ENCODE measurements around the gene FMNL2.

The FMNL2 gene

DNA sequence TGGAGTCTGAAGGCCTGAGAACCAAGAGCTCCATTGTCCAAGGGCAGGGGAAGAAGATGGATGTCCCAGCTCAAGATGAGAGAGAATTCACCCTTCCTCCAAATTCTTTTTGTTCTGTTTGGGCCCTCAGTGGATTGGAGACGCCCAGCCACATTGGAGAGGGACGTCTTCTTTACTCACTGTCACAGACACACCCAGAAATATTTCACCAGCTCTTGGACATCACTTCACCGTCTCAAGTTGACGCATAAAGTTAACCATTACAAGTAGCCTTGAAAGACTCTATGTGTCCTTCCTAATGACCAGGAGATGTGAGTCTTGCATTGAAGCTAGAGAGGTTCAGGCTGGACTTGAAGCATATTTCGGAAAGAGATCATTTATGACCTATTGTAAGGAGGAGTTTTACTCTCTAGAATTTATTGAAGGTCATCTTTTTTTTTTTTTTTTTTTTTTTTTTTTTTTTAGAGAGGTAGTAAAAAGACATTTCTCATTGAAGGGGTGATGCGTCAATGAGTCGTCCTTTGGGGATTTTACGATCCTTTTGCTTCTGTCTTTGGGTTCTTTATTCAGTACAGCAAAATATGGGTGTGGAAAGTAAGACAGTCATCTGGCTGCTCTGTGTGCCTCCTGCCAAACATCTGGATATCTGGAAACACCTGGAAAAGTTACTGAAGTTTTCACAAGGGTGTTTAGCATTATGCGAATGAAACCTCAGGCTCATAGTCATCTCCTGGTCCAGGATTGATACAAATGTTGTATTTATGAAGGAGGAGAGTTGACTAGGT, 264.2 kb downstream of the FMNL2 start:
- Histone ChIP-seq H3K9me2 (replicated peaks; ENCODE audit: insufficient read depth, low read length) (no peaks in the 10 kb centered on the region), H4K20me1 (ENCODE audit: insufficient read depth, low read length) (no peaks in the 10 kb centered on the region), H3K9ac (ENCODE audit: low read length) (no peak overlapping the region), H3K4me2 (ENCODE audit: low read depth, low read length) (no peak overlapping the region), H3K36me3 (replicated peaks; ENCODE audit: insufficient read depth, low read length) (no peaks in the 10 kb centered on the region), H3K27me3 (replicated peaks; ENCODE audit: insufficient read depth, low read length) (no peaks in the 10 kb centered on the region), H3K9me3 (replicated peaks; ENCODE audit: insufficient read depth, low read length) (no peaks in the 10 kb centered on the region), H3K4me1 (ENCODE audit: low read length) (no peaks in the 10 kb centered on the region), H3K27ac (ENCODE audit: low read length) (no peak overlapping the region), H3K79me2 (ENCODE audit: low read length) (no peaks in the 10 kb centered on the region), H2AFZ (ENCODE audit: low read length) (no peak overlapping the region), H3F3A (ENCODE audit: insufficient read depth, low read length) (no peaks in the 10 kb centered on the region), H3K4me3 (ENCODE audit: low read length) (no peak overlapping the region)
- no peak for DNase-seq
- TF ChIP-seq EZH2phosphoT487 (IDR thresholded peaks at IDR 0.05; ENCODE audit: low read length), result no peak
- TF ChIP-seq, protein P1, sequence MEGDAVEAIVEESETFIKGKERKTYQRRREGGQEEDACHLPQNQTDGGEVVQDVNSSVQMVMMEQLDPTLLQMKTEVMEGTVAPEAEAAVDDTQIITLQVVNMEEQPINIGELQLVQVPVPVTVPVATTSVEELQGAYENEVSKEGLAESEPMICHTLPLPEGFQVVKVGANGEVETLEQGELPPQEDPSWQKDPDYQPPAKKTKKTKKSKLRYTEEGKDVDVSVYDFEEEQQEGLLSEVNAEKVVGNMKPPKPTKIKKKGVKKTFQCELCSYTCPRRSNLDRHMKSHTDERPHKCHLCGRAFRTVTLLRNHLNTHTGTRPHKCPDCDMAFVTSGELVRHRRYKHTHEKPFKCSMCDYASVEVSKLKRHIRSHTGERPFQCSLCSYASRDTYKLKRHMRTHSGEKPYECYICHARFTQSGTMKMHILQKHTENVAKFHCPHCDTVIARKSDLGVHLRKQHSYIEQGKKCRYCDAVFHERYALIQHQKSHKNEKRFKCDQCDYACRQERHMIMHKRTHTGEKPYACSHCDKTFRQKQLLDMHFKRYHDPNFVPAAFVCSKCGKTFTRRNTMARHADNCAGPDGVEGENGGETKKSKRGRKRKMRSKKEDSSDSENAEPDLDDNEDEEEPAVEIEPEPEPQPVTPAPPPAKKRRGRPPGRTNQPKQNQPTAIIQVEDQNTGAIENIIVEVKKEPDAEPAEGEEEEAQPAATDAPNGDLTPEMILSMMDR (IDR thresholded peaks at IDR 0.05; ENCODE audit: low read length), result no peak
- TF ChIP-seq EZH2 (optimal IDR thresholded peaks at IDR 0.05; ENCODE audit: low read depth, low read length), result no peak

DNA sequence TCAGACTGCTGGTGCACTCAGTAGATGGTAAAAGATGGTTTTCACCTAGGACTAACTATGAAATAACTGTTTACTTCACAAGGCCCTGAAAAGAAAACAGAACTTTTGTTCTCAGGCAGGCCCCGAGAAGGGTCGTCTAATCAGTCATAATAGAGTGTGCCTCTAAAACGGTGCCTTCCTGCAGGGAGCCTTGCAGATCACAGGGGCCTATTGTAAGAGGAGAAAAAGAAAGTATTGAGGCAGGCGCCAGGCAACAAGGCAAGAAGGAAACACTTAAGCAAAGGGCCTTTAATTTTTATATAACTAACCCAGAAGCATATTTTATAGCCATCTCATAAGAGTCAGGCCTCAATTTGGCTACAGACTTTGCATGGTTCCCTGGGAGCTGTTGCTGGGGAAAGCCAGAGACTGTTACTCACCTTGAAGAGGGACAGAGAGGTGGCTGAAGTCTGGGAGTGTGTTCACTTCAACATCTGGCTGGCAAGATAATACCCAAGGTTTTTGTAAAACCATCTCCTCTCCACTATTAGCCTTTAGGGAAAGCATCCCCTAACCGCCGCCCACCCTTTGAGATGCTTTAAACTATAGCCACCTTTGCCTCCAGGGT, 265.2 kb downstream of the FMNL2 start:
- DNase-seq, result no peak
- no peak overlapping the region for H3K4me3 ChIP-seq (ENCODE audit: low read length)
- TF ChIP-seq, protein P1 (IDR thresholded peaks at IDR 0.05; ENCODE audit: low read length), result no peak
- TF ChIP-seq EZH2phosphoT487 (IDR thresholded peaks at IDR 0.05; ENCODE audit: low read length) (no peak), EZH2 (optimal IDR thresholded peaks at IDR 0.05; ENCODE audit: low read depth, low read length) (no peak)
- H3K79me2 ChIP-seq (ENCODE audit: low read length), result no peaks in the 10 kb centered on the region
- H4K20me1 ChIP-seq (ENCODE audit: insufficient read depth, low read length), result no peaks in the 10 kb centered on the region
- H3K9ac ChIP-seq (ENCODE audit: low read length), result no peak overlapping the region
- H3K9me3 ChIP-seq (replicated peaks; ENCODE audit: insufficient read depth, low read length), result no peaks in the 10 kb centered on the region
- no peak overlapping the region for H2AFZ ChIP-seq (ENCODE audit: low read length)
- no peaks in the 10 kb centered on the region for H3F3A ChIP-seq (ENCODE audit: insufficient read depth, low read length)
- no peaks in the 10 kb centered on the region for H3K27me3 ChIP-seq (replicated peaks; ENCODE audit: insufficient read depth, low read length)
- H3K36me3 ChIP-seq (replicated peaks; ENCODE audit: insufficient read depth, low read length), result no peaks in the 10 kb centered on the region
- no peaks in the 10 kb centered on the region for H3K9me2 ChIP-seq (replicated peaks; ENCODE audit: insufficient read depth, low read length)
- H3K4me1 ChIP-seq (ENCODE audit: low read length), result no peaks in the 10 kb centered on the region
- H3K4me2 ChIP-seq (ENCODE audit: low read depth, low read length), result no peak overlapping the region
- no peak overlapping the region for H3K27ac ChIP-seq (ENCODE audit: low read length)

DNA sequence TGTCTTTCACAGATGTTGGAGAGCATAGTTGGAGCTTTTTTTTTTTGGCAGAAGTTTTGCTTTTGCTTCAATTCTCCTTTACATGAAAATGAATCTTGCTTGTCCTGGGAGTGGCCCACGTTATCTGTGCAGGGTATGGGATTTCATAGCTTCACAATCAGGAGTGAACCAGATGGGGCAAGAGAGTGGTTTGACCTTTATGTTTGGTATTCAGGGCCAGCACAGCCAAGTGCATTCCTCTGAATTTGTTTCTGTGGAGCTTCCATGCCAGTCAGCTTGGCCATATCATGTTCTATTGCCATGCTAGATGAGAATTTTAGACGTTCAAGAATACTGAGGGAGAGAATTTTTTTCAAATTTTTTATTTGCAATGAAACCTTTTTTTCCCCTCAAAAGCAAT, 265.7 kb downstream of the FMNL2 start:
- H3K9me3 ChIP-seq (replicated peaks; ENCODE audit: insufficient read depth, low read length), result no peaks in the 10 kb centered on the region
- no peaks in the 10 kb centered on the region for H3K4me1 ChIP-seq (ENCODE audit: low read length)
- no peaks in the 10 kb centered on the region for H4K20me1 ChIP-seq (ENCODE audit: insufficient read depth, low read length)
- H3K36me3 ChIP-seq (replicated peaks; ENCODE audit: insufficient read depth, low read length), result no peaks in the 10 kb centered on the region
- no peak overlapping the region for H3K4me3 ChIP-seq (ENCODE audit: low read length)
- H3K9me2 ChIP-seq (replicated peaks; ENCODE audit: insufficient read depth, low read length), result no peaks in the 10 kb centered on the region
- H2AFZ ChIP-seq (ENCODE audit: low read length), result no peak overlapping the region
- H3K9ac ChIP-seq (ENCODE audit: low read length), result no peak overlapping the region
- TF ChIP-seq EZH2phosphoT487 (IDR thresholded peaks at IDR 0.05; ENCODE audit: low read length), result no peak
- no peak for TF ChIP-seq EZH2 (optimal IDR thresholded peaks at IDR 0.05; ENCODE audit: low read depth, low read length)
- TF ChIP-seq, protein P1 (IDR thresholded peaks at IDR 0.05; ENCODE audit: low read length), result no peak
- no peak for DNase-seq
- H3K27ac ChIP-seq (ENCODE audit: low read length), result no peak overlapping the region
- H3K27me3 ChIP-seq (replicated peaks; ENCODE audit: insufficient read depth, low read length), result no peaks in the 10 kb centered on the region
- no peaks in the 10 kb centered on the region for H3F3A ChIP-seq (ENCODE audit: insufficient read depth, low read length)
- H3K4me2 ChIP-seq (ENCODE audit: low read depth, low read length), result no peak overlapping the region
- H3K79me2 ChIP-seq (ENCODE audit: low read length), result no peaks in the 10 kb centered on the region

All from MM.1S (cell line).